ENCODE results near the gene NRF1. TPM values are rescaled to one million over a fixed set of nuclear protein-coding genes. Genes with fewer than 3 reads are reported as not detected.

Gene NRF1
- total and polyA plus RNA-seq, 2 of the 8 experiments (the other 6 are each of a cell fraction or from before 2014, with no cell fraction given), result 18.2 to 21.4 TPM

- Histone ChIP-seq H3K27me3 (replicated peaks in 1 of 4; ENCODE audit: control insufficient read depth in 3 of 4, extremely low read depth in 1 of 4, insufficient read depth in 3 of 4, low read length in 3 of 4) (no peaks in the 10 kb centered on the region), H2AK5ac (ENCODE audit: low read depth, low read length) (no peak overlapping the region), H2BK12ac (ENCODE audit: low read depth, low read length) (no peak overlapping the region), H4K8ac (ENCODE audit: extremely low read depth, insufficient read depth, low read length) (no peak overlapping the region), H3K56ac (replicated peaks; ENCODE audit: insufficient read length, low read depth, low read length) (no peak overlapping the region), H3K79me2 (ENCODE audit: control insufficient read depth in 1 of 2, insufficient read depth in 2 of 2, low read length in 2 of 2) (no peaks in the 10 kb centered on the region), H3K18ac (ENCODE audit: extremely low read depth, low read length) (no peak overlapping the region), H2AFZ (ENCODE audit: low read length) (no peak overlapping the region), H3K27ac (ENCODE audit: low read depth, low read length) (no peak overlapping the region), H3K9me3 (ENCODE audit: insufficient read depth in 2 of 2, low read depth in 1 of 2, low read length in 1 of 2) (no peaks in the 10 kb centered on the region), H3K14ac (ENCODE audit: insufficient read length) (no peak overlapping the region), H3K4me3 (ENCODE audit: extremely low read depth in 1 of 4, insufficient read depth in 2 of 4, low read depth in 3 of 4, low read length in 4 of 4) (no peak overlapping the region), H2BK5ac (ENCODE audit: low read depth, low read length) (no peak overlapping the region), H3K4me1 (replicated peaks in 1 of 4; ENCODE audit: control insufficient read depth in 3 of 4, insufficient read depth in 4 of 4, low read length in 3 of 4) (no peaks in the 10 kb centered on the region), H3K23me2 (ENCODE audit: low read depth, low read length) (no peaks in the 10 kb centered on the region), H2BK20ac (ENCODE audit: low read length) (no peak overlapping the region), H2BK15ac (ENCODE audit: low read length) (no peak overlapping the region), H3K4ac (replicated peaks; ENCODE audit: insufficient read length, low read depth, low read length) (no peak overlapping the region), H3K23ac (ENCODE audit: insufficient read length) (no peak overlapping the region), H3K36me3 (ENCODE audit: control insufficient read depth in 2 of 4, insufficient read depth in 4 of 4, low read length in 3 of 4) (peaks cover 0 to 13% (median 2%) of the 10 kb centered on the region in 4 experiments; a peak in 3 of 8 replicates), H3K9ac (replicated peaks in 1 of 4; ENCODE audit: extremely low read depth in 1 of 4, low read depth in 3 of 4, low read length in 3 of 4) (no peak overlapping the region), H2BK120ac (replicated peaks; ENCODE audit: low read depth, low read length) (no peak overlapping the region), H4K5ac (ENCODE audit: insufficient read length, low read depth, low read length) (no peak overlapping the region), H4K20me1 (replicated peaks in 1 of 2; ENCODE audit: control insufficient read depth in 1 of 2, insufficient read depth in 2 of 2, low read length in 2 of 2) (no peaks in the 10 kb centered on the region), H3K79me1 (ENCODE audit: low read depth, low read length) (no peaks in the 10 kb centered on the region), H4K91ac (replicated peaks; ENCODE audit: insufficient read length, low read length) (no peak overlapping the region), H3K4me2 (ENCODE audit: insufficient read depth in 1 of 2, low read depth in 2 of 2, low read length in 2 of 2) (no peak overlapping the region)
- ChIA-PET POLR2A (ENCODE audit: partially characterized antibody) (no interaction called here), CTCF (ENCODE audit: partially characterized antibody) (no interaction called here)
- whole genome bisulfite sequencing, 2 experiments (ENCODE audit: extremely low coverage in 1 of 2, insufficient coverage in 1 of 2, insufficient read length in 1 of 2, insufficient replicate concordance in 2 of 2, low coverage in 1 of 2, low lambda C conversion rate in 2 of 2, missing lambda C conversion rate in 1 of 2), result 94% methylated on average over 4 of the region's 4 CpGs; no CpG with 5 or more reads in 1 of the 2 experiments
- TF ChIP-seq JUND (IDR thresholded peaks at IDR 0.05; ENCODE audit: low read length), result no peak
- DNase-seq (ENCODE audit: low read depth in 1 of 2, low spot score in 2 of 2) (no peak), FAIRE-seq (no peak)
Measured at GRCh38 chr7:129748356-129749109, 137.0 kb downstream of the NRF1 start.
